Epithelial cell of prostate (primary cell): ENCODE results near the gene ORC3.
"Not testable (repeated sequence)": the region's sequence is repeated elsewhere in the genome, so short reads cannot be mapped to it uniquely, and the experiment has no call there.

ENCODE experiments used
- DNase-seq: peaks from one replicate; pipeline ENCODE4 v3.0.0-alpha.2; 2011; ENCODE audit warnings: low read depth, low spot score
- H3K27ac ChIP-seq: fragments of 450-650 bp; 2 replicates; pipeline ENCODE4 v1.5.1; 2017; ENCODE audit warnings: mild to moderate bottlenecking

Gene ORC3

DNA sequence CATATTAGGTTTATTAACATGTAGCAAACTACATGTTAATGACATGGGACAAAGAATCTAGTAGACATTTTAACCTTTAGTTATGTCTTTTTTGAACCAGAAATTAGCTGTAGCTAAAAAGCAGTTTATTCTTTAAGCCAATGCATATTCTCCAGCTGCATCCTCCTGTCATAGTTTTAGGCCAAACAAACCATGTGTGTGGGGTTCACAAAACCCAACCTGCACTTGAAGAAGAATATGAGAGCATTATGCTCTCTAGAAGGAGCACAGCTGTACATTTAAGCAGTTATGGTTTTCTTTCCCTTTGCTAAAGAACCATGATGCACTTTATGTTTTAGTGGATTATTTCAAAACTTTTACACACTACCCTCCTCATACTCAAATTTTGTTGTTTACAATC lies 65.9 kb downstream of the ORC3 start:
- DNase-seq: no peak
- no peak overlapping the region for H3K27ac ChIP-seq

DNA sequence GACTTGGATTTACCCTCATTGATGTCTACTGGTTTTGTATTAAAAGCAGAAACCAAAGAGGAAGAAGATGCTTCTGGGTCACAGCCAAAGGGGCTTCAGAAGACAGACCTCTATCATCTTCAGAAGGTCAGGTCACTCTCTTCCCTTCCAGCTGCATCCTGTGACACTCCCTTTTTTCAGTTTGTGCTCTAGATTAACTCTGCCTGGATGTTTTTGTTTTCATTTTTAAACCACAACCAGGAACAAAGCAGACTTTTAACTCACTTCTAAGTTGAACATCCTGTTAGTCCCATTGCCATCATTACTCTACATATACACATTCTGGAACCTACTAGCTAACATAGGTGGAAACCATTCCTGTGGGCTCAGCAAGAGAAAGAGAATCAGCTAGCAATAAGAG lies 66.9 kb downstream of the ORC3 start:
- no peak for DNase-seq
- no peak overlapping the region for H3K27ac ChIP-seq

DNA sequence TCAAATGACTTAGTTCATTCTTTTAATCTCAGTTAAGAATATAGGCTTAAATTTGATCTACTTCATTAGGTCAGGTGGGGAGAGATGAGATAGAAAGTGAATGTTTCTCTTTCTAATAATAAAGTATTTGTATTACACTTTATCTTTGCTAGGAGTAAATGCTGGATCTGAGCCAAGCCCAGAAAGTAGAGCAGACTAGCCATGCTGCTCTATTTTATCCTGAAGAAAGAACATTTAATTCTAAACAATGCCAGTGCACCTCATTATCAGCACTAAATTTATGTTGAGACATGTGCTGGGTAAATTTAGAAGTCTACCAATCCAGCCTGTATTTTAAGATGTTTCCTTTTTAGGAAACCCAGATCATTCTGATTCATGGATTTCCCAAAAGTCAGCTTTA lies 68.6 kb downstream of the ORC3 start:
- no peak for DNase-seq
- H3K27ac ChIP-seq: no peak overlapping the region

DNA sequence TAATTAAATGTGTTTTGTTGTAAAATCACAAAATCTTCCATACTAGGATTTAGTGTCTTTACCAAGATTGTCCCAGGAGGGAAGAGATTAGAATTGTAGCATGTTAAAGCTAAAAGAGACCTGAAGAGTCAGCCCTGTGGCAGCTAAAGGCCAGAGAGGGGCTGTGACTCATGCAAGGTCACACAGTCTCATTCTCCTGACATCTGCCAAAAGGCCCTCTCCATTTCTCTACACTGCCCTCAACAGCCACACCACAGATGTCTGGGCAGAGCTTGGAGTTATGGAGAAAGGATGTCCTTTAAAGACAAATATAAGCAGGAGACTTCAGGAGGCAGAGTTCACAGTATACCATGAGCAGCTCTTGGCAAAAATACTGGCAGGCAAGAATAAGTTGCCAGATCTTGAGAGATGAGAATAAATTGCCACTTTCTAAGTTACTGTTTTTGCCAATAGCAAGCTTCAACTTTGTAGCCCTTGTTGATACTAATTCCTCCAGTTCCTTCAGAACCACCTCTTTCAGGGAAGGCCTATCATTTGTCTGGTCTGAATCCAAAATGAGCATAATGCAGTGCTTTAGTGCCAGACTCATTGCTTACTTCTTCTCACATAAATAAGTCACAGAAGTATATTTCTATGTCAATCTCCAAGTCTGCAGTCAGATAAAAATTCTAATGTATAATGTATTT lies 70.4 kb downstream of the ORC3 start:
- no peak overlapping the region for H3K27ac ChIP-seq
- DNase-seq: no peak

DNA sequence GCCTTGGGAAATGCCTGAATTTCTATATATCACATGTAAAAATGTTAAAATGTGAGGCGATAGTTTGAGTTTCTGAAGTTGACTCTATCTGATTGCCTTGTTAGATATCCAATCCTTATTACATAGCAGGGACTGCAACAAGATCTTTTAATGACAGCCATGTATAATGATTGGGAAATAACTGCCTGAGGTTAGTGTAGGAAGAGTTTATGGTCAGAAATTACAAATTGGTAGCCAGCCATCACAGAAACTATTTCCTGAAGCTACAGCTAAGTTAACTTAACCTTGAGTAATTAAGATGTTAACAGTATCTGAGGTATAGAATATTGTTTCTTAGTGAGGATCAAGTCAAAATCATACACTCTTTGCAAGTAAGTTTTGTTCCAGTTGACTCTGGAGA lies 71.1 kb downstream of the ORC3 start:
- no peak for DNase-seq
- no peak overlapping the region for H3K27ac ChIP-seq

DNA sequence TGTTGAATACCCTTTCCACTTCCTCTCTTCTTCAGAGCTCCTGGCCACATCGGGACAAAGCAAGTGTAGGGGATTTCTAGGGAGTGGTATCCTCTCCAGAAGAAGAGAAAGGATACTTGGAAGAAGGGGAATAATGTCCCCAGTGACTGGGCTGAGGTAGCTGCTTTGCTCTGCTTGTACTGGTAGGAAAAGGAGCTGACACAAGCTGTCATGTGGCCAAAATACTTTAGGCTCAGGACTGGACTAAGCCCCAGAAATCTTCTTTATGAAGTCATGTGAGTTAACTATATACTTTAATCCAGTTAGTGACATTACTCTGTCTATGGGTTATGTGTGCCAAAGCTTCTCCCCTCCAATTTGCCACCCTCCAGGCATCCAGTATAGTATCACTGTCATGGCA lies 71.6 kb downstream of the ORC3 start:
- no peak overlapping the region for H3K27ac ChIP-seq
- no peak for DNase-seq

DNA sequence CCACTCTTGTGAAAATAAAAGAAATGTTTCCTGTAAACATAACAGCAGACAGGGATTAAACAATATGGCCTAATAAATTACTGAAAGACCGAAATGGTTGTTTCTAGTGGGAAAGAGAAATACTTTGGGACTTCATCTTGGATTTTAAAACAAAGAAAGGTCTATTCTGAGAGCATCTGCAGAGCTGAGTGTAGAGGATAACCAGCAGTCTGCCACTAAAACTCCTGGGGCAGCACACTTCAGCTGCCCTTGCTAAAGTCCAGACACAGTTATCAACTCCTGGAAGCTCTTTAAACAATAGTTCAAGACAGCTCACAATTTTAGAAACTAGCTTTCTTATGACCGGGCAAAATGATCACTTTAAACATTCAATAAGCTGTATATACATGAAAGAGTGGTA lies 73.5 kb downstream of the ORC3 start:
- no peak overlapping the region for H3K27ac ChIP-seq
- DNase-seq: no peak

DNA sequence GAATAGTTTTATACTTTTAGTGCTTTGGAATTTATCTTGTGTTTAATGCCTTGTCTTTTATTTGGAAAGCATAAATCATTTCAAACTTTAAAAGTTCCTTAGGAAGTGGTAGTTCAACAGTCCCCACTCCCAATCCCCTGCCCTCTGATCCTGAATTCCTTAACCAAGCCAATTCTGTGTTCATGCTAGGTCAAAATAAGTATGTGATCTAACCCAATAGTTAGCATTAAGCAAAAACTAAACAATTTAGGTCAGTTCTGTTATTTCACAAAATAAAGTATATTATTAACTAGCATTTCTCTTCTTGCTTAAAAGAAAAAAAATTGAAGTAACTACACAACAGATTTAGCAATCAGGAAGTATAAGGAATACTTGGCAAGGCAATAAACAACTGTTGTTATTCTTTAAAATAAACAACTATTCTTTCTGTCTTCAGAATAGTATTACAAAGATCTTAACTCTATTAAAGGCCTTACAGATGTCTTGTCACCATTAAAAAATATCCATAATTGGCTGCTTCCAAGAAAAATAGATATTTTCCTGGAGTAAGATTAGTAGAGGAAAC lies 75.1 kb downstream of the ORC3 start:
- DNase-seq: no peak
- no peak overlapping the region for H3K27ac ChIP-seq

DNA sequence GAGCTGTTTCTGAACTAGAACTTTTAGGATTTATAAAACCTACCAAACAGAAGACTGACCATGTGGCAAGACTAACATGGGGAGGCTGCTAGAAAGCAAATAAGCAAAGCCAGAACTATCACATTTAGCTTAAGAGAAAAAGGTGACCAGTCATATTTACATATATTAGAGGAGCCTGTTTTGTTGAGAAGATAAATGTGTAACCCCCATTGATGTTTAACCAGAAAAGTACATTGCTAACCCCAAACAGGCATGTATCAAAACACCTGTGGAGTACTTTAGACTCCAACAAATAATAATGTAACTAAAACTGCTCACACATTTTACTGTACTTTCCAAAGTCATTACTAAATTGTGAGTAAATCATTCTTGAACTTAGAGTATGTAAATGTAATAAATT lies 77.1 kb downstream of the ORC3 start:
- no peak overlapping the region for H3K27ac ChIP-seq
- no peak for DNase-seq

DNA sequence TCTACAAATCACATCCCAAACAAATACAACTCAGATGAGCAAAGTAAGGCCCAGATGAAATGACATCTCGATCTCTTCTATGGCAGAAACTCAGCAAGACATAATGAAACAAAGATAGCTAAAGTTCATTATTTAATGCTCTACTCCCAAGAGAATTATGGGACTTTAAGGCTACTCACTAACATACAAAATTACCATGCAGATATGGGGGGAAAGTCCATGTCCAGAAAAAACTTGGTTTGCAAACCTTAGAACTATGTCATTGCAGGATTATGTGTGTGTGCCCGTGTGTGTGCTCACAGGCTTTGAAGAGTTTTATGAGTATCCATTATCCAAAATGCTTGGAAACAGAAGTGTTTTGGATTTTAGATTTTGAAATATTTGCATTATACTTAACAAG lies 78.1 kb downstream of the ORC3 start:
- H3K27ac ChIP-seq: no peak overlapping the region
- no peak for DNase-seq

DNA sequence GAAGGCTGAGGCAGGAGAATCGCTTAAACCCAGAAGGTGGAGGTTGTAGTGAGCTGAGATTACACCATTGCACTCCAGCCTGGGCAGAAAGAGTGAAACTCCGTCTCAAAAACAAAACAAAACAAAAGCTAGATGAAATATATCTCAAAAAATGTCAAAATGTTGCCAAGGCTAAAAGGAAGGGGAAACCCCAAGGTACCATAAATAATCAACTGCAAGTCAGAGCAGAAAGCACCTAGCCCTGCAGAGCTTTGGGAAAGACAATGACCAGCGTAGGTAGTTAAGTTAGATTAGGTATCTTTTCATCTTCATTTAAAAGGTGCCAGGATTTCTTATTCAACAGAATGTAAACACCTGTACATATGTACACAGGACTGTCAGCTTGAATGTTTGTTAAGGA lies 79.1 kb downstream of the ORC3 start:
- H3K27ac ChIP-seq: no peak overlapping the region
- no peak for DNase-seq

DNA sequence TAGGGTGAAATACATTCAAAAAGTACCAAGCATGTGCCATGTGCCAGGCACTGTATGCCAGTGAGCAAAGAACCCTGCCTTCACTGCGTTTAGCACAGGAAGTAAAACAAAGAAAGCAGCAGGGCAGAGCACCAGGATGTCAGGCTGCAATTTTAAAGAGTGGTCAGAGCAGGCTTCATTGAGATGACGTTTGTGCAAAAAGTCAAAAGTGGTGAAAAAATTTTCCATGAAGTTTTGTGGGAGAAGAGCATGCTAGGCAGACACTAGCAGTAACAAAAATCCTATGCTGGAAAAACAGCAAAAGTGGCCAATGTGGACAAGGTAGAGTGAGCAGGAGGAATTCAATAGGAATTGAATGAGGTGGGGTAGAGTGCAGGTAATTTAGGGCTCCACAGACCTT lies 80.8 kb downstream of the ORC3 start:
- DNase-seq: no peak
- H3K27ac ChIP-seq: no peak overlapping the region

DNA sequence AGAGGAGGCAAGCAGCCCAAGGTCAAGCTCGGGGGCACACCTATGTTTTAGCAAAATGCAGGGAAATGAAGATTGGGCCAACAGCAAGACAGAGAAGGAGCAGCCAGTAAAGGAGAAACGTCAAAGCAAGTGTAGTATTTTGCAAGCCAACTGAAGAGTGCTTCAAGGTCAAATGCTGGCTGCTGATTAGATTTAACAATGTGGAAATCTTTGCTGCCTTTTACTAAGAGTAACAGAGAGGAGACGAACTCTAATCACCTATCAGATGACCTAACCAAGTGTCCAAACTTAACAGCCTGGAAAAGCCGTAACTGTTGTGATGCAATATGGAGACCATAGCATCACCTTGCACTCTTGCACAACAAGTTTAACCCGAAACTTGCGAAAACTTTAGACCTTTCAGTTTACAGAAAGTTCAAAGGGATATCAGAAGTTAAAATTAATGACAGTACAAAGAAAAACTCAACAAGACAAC lies 81.7 kb downstream of the ORC3 start:
- no peak overlapping the region for H3K27ac ChIP-seq
- DNase-seq: no peak

DNA sequence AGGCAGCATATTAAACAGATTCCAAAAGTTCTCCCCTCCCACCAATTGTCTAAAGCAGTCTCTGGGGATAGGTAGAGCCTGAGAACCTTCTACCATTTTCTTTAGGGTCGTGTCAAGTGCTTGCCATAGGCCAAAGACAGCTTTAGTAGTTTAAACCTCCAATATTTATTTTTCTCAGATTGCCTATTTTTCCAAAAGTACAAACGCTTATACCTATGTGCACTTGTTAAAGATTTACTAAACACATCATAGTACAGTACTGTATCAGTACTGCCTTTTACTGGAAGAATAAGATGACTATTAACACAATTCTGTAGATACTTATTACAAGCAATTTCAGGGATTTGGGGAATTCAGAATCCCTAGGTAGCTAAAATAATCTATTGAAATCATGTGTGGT lies 82.7 kb downstream of the ORC3 start:
- DNase-seq: no peak
- H3K27ac ChIP-seq: no peak overlapping the region

DNA sequence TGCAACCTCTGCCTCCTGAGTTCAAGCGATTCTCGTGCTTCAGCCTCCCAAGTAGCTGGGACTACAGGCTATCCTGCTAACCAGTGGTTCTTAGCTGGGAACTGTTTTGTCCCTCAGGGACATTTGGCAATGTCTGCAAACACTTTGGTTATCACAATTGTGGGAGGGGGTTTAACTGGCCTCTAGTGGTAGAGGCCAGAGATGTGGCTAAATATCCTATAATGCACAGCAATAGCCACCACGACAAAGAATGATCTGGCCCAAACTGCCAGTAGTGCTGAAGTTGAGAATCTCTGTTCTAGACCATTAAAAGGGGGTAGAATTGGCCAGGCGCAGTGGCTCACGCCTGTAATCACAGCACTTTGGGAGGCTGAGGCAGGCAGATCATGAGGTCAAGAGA lies 83.3 kb downstream of the ORC3 start:
- no peak overlapping the region for H3K27ac ChIP-seq
- no peak for DNase-seq

DNA sequence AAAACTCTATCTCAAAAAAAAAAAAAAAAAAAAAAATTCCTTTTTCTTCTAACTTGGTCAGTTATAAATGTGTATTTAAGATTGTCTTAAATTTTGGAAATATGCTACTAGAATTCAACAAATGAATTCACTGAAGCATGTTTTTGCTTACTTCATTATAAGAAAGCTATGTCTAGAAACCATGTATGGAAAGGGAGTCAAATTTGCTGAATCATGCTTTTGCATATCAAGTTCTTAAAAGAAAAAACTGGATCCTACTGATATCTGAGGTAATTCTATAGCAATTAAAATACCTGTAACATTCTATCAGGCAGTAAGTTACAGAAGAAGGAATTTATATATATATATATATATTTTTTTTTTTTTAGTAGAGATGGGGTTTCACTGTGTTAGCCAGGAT lies 84.4 kb downstream of the ORC3 start:
- no peak overlapping the region for H3K27ac ChIP-seq
- DNase-seq: no peak

DNA sequence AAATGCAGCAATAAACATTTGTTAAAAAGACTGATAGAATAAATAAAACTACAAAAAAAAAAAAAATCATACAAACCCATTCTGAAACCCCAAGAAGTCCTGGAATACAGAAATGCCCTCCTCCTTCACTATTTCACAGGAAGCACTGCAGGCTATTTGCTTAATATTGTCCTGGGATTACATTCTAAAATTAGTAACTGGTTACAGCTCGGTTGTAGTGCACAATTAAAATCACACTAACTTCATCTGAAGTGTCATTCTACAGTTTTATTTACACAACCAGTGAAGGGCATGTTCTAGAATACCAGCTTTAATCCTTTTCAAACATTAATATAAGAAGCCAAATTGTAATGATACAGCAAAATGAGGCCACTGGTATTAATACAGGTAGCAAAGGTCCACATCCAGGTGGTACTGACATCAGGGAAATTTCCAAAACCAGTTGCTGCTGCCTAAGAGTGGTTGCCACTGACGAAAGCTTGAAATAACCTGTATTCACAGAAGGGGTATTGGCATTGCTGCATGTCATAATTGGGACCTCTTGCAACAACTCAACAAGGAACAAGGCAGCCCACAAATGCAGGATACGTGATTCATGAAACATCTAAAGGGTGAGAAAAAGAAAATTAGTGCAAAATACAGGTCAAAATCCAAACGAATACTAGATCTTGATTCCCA lies 85.2 kb downstream of the ORC3 start:
- DNase-seq: no peak
- no peak overlapping the region for H3K27ac ChIP-seq

DNA sequence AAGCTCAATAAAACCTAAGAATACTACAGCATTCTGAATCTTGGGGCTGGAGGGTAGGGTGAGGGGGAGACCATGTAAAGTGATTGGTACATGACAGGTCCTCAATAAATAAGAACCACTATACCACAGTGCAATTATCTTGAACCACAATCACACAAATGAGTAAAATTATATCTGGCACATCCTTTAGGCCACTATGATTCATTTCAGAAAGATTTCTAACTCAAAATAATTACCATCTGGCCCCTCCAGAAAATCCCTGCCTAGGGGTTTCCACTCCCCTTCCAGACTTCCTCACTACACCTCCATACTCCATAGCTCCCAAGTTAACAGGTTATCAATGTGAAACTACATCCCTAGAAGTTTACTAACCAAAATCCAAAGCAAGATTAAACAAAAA lies 92.4 kb downstream of the ORC3 start:
- H3K27ac ChIP-seq: peak overlapping the region; percentile 0
- no peak for DNase-seq

DNA sequence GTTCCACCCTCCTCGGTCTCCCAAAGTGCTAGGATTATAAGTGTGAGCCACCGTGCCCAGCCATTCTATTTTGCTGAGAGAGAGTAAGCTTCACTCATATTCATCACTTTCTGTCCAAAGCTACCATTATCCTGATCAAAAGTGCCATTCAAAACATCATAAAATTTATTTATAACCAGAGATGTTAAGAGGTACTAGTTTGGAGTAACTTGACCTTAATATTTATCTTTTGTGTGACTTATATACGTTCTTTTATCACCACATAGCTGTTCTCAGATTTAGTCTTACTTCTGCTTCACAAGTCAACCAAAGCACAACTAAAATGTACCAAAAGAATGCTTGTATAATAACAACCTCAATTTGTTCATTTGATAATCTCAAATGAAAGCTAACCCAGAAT lies 94.0 kb downstream of the ORC3 start:
- DNase-seq: no peak
- H3K27ac ChIP-seq: no peak overlapping the region

DNA sequence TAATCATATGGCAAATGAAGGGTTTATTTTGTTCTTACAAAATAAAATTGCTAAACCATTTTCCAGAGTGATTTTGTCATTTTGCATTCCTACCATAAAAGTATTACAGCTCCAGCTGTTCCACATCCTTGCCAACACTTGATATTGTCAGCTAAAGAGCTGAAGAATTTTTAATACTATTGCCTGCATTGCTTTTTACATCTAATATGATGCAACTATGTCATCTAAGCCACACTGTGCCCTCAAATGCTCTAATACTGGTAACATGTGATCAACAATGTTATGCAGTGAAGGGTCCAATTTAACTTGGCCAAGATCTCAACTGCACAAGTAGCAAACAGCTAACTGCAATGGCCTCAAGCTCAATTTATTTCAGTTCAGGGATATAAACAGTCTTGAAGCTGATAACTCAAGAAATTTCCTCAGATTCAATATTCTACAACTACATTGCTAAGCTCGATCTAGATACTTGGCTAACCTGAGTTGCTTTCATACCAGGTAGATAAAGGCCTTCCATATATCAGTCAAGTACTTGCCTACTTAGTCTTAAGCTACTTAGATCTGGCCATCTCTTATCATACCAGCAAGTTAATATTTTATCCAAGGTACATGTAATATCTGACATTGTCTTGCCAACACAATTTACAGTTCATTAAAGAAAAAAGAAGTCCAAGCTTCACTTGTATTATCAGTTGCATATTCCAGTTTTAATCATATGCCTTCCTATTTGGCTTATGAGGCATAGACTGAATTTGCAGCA lies 95.1 kb downstream of the ORC3 start:
- no peak overlapping the region for H3K27ac ChIP-seq
- no peak for DNase-seq

DNA sequence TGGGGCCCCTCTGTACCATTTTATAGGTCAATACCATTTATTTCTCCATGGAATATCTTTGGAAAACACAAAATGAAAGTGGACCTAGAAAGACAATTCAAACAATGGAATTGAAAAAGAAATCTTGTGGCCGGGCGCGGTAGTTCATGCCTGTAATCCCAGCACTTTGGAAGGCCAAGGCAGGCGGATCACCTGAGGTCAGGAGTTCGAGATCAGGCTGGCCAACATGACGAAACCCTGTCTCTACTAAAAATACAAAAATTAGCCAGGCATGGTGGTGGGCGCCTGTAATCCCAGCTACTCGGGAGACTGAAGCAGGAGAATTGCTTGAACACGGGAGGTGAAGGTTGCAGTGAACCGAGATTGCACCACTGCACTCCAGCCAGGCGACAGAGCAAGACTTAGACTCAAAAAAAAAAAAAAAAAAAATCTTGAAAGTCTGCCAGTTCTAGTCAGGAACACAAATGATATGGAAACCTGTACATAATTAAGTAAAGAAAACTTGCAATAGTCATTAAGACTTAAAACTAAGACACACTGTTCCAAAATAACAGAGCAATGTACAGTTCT lies 96.8 kb downstream of the ORC3 start:
- not testable (repeated sequence) for H3K27ac ChIP-seq, DNase-seq
